H1 (cell line): ENCODE measurements around the gene MPZL3. TPM values are rescaled to one million over a fixed set of nuclear protein-coding genes. Genes with fewer than 3 reads are reported as not detected.

ENCODE experiments used
- CTCF ChIA-PET: fragments of 300-600 bp; sonication (Branson Sonifier 250); formaldehyde crosslinking; loops from one replicate; lab custom pipeline; 2021; ENCODE audit not compliant: partially characterized antibody; lab: Charles Lee
- POLR2A ChIA-PET: fragments of 300-600 bp; sonication (Branson Sonifier 250); formaldehyde crosslinking; loops from one replicate; lab custom pipeline; 2021; ENCODE audit warnings: inconsistent platforms; ENCODE audit not compliant: partially characterized antibody; lab: Charles Lee
- DNase-seq, 2 experiments: peaks; one replicate each; pipeline versions ENCODE4 v3.0.0 to v3.0.0-alpha.2; 2010 to 2022; ENCODE audit warnings: low spot score in 2 of 2, low read depth in 1 of 2, mixed read lengths in 1 of 2
- FAIRE-seq: peaks from 2 replicates; lab custom pipeline; 2011; peaks lifted over from hg19 to GRCh38; lab: Jason Lieb, UNC
- H2AFZ ChIP-seq: 2 replicates; pipeline ENCODE4 v1.8.1; 2012; ENCODE audit warnings: low read length, inconsistent platforms
- H2AK5ac ChIP-seq: 2 replicates; pipeline ENCODE4 v1.6.1; 2013; ENCODE audit warnings: low read depth, low read length
- H2BK120ac ChIP-seq: replicated peaks from 2 replicates; pipeline ENCODE3; 2013; ENCODE audit warnings: low read depth, low read length, inconsistent platforms
- H2BK12ac ChIP-seq: 2 replicates; pipeline ENCODE4 v1.6.1; 2013; ENCODE audit warnings: low read depth, low read length
- H2BK15ac ChIP-seq: 2 replicates; pipeline ENCODE4 v1.6.1; 2013; ENCODE audit warnings: low read length
- H2BK20ac ChIP-seq: 2 replicates; pipeline ENCODE4 v1.6.1; 2013; ENCODE audit warnings: low read length
- H2BK5ac ChIP-seq: 2 replicates; pipeline ENCODE4 v1.6.1; 2013; ENCODE audit warnings: low read depth, low read length
- H3K14ac ChIP-seq: 2 replicates; pipeline ENCODE4 v1.6.1; 2013; ENCODE audit warnings: inconsistent platforms; ENCODE audit not compliant: insufficient read length
- H3K18ac ChIP-seq: 2 replicates; pipeline ENCODE4 v1.6.1; 2013; ENCODE audit warnings: low read length; ENCODE audit errors: extremely low read depth
- H3K23ac ChIP-seq: 2 replicates; pipeline ENCODE4 v1.6.1; 2013; ENCODE audit warnings: inconsistent platforms; ENCODE audit not compliant: insufficient read length
- H3K23me2 ChIP-seq: 2 replicates; pipeline ENCODE4 v1.6.1; 2013; ENCODE audit warnings: low read depth, low read length
- H3K27ac ChIP-seq: 2 replicates; pipeline ENCODE4 v1.6.1; 2011; ENCODE audit warnings: low read depth, low read length, inconsistent platforms
- H3K27me3 ChIP-seq, 4 experiments: replicated peaks in 1 of 4; 1 replicate in 1 of 4; 2 replicates in 3 of 4; pipeline versions ENCODE4 v1.6.1 to v1.8.1; 2011 to 2013; ENCODE audit warnings: low read length in 3 of 4, mild to moderate bottlenecking in 3 of 4, inconsistent platforms in 2 of 4, mixed read lengths in 2 of 4, moderate library complexity in 1 of 4; ENCODE audit not compliant: control insufficient read depth in 3 of 4, insufficient read depth in 3 of 4; ENCODE audit errors: extremely low read depth in 1 of 4
- H3K36me3 ChIP-seq, 4 experiments: 2 replicates each; pipeline versions ENCODE4 v1.6.1 to v1.8.1; 2011 to 2013; ENCODE audit warnings: mild to moderate bottlenecking in 4 of 4, low read length in 3 of 4, moderate library complexity in 2 of 4, control low read depth in 1 of 4, inconsistent platforms in 1 of 4; ENCODE audit not compliant: insufficient read depth in 4 of 4, control insufficient read depth in 2 of 4
- H3K4ac ChIP-seq: replicated peaks from 2 replicates; pipeline ENCODE3; 2013; ENCODE audit warnings: low read length, low read depth, mixed read lengths, inconsistent platforms; ENCODE audit not compliant: insufficient read length
- H3K4me1 ChIP-seq, 4 experiments: replicated peaks in 1 of 4; 1 replicate in 1 of 4; 2 replicates in 3 of 4; pipeline versions ENCODE4 v1.6.1 to v1.8.1; 2011 to 2013; ENCODE audit warnings: low read length in 3 of 4, inconsistent platforms in 2 of 4, mixed read lengths in 1 of 4; ENCODE audit not compliant: insufficient read depth in 4 of 4, control insufficient read depth in 3 of 4
- H3K4me2 ChIP-seq, 2 experiments: 2 replicates each; pipeline versions ENCODE4 v1.6.1 to v1.8.1; 2011 to 2013; ENCODE audit warnings: low read depth in 2 of 2, low read length in 2 of 2, control low read depth in 1 of 2, inconsistent platforms in 1 of 2, mild to moderate bottlenecking in 1 of 2; ENCODE audit not compliant: insufficient read depth in 1 of 2
- H3K4me3 ChIP-seq, 4 experiments: fragments of 200-600, 300-600 bp in 1 of 4; sonication (generic), shearing (Covaris generic), sonication (Bioruptor Twin) in 1 of 4; 2 replicates each; pipeline versions ENCODE4 v1.5.1 to v1.8.1; 2011 to 2016; ENCODE audit warnings: low read length in 4 of 4, low read depth in 3 of 4, control low read depth in 2 of 4, inconsistent platforms in 2 of 4, mild to moderate bottlenecking in 2 of 4, mixed read lengths in 1 of 4, moderate library complexity in 1 of 4; ENCODE audit not compliant: insufficient read depth in 2 of 4; ENCODE audit errors: extremely low read depth in 1 of 4
- H3K56ac ChIP-seq: replicated peaks from 2 replicates; pipeline ENCODE3; 2013; ENCODE audit warnings: low read depth, mild to moderate bottlenecking, mixed read lengths, low read length, inconsistent platforms; ENCODE audit not compliant: insufficient read length
- H3K79me1 ChIP-seq: 2 replicates; pipeline ENCODE4 v1.6.1; 2013; ENCODE audit warnings: low read depth, low read length, control low read depth
- H3K79me2 ChIP-seq, 2 experiments: 2 replicates each; pipeline versions ENCODE4 v1.6.1 to v1.8.1; 2012 to 2013; ENCODE audit warnings: low read length in 2 of 2, mild to moderate bottlenecking in 2 of 2, inconsistent platforms in 1 of 2; ENCODE audit not compliant: insufficient read depth in 2 of 2, control insufficient read depth in 1 of 2
- H3K9ac ChIP-seq, 4 experiments: replicated peaks in 1 of 4; 1 replicate in 1 of 4; 2 replicates in 3 of 4; pipeline versions ENCODE4 v1.6.1 to v1.8.1; 2011 to 2013; ENCODE audit warnings: low read depth in 3 of 4, low read length in 3 of 4, control low read depth in 2 of 4, mild to moderate bottlenecking in 2 of 4, moderate library complexity in 2 of 4, inconsistent platforms in 1 of 4; ENCODE audit errors: extremely low read depth in 1 of 4
- H3K9me3 ChIP-seq, 2 experiments: 2 replicates each; pipeline versions ENCODE4 v1.6.1 to v1.8.1; 2012 to 2013; ENCODE audit warnings: mild to moderate bottlenecking in 2 of 2, moderate library complexity in 2 of 2, control low read depth in 1 of 2, inconsistent platforms in 1 of 2, low read depth in 1 of 2, low read length in 1 of 2, mixed read lengths in 1 of 2; ENCODE audit not compliant: insufficient read depth in 2 of 2
- H4K20me1 ChIP-seq, 2 experiments: replicated peaks in 1 of 2; 2 replicates each; pipeline versions ENCODE3 to v1.8.1; 2011 to 2013; ENCODE audit warnings: inconsistent platforms in 2 of 2, low read length in 2 of 2, mild to moderate bottlenecking in 1 of 2; ENCODE audit not compliant: insufficient read depth in 2 of 2, control insufficient read depth in 1 of 2
- H4K5ac ChIP-seq: 2 replicates; pipeline ENCODE4 v1.6.1; 2013; ENCODE audit warnings: low read length, low read depth, mixed read lengths, inconsistent platforms; ENCODE audit not compliant: insufficient read length
- H4K8ac ChIP-seq: 2 replicates; pipeline ENCODE4 v1.8.0; 2013; ENCODE audit warnings: mild to moderate bottlenecking, moderate library complexity, low read length, inconsistent platforms; ENCODE audit not compliant: insufficient read depth; ENCODE audit errors: extremely low read depth
- H4K91ac ChIP-seq: replicated peaks from 2 replicates; pipeline ENCODE3; 2013; ENCODE audit warnings: low read length, mixed read lengths, inconsistent platforms; ENCODE audit not compliant: insufficient read length
- ATF2 ChIP-seq: IDR thresholded peaks from 2 replicates; pipeline ENCODE4 v1.6.1; 2012; ENCODE audit warnings: low read length, inconsistent platforms
- E2F6 ChIP-seq: IDR thresholded peaks from 2 replicates; pipeline ENCODE4 v1.6.1; 2012; ENCODE audit warnings: inconsistent platforms
- HDAC2 ChIP-seq, 2 experiments: fragments of 300-600 bp in 1 of 2; sonication (generic) in 1 of 2; IDR thresholded peaks; 2 replicates each; pipeline ENCODE4 v1.6.1; 2011 to 2012; ENCODE audit warnings: low read depth in 2 of 2, low read length in 2 of 2, mild to moderate bottlenecking in 2 of 2, moderate library complexity in 2 of 2, borderline replicate concordance in 1 of 2, inconsistent platforms in 1 of 2
- NRF1 ChIP-seq: IDR thresholded peaks from 2 replicates; pipeline ENCODE4 v1.6.1; 2011; ENCODE audit warnings: mild to moderate bottlenecking, low read depth, low read length, improper control_type of control experiment
- POU5F1 ChIP-seq: IDR thresholded peaks from 2 replicates; pipeline ENCODE4 v1.6.1; 2011; ENCODE audit warnings: low read depth, mild to moderate bottlenecking, low read length, moderate library complexity
- SAP30 ChIP-seq: fragments of 300-600 bp; sonication (generic); IDR thresholded peaks from 2 replicates; pipeline ENCODE4 v1.7.1; 2012; ENCODE audit warnings: low read length, moderate library complexity, mild to moderate bottlenecking, inconsistent platforms; ENCODE audit not compliant: insufficient read depth, insufficient replicate concordance
- SIX5 ChIP-seq: IDR thresholded peaks from 2 replicates; pipeline ENCODE4 v1.6.1; 2011; ENCODE audit warnings: mild to moderate bottlenecking, low read depth, low read length
- SP2 ChIP-seq: IDR thresholded peaks from 2 replicates; pipeline ENCODE4 v1.6.1; 2012; ENCODE audit warnings: mild to moderate bottlenecking, low read length, inconsistent platforms
- TAF1 ChIP-seq: IDR thresholded peaks from 2 replicates; pipeline ENCODE4 v1.6.1; 2011; ENCODE audit warnings: mild to moderate bottlenecking, low read depth, low read length
- YY1 ChIP-seq: IDR thresholded peaks from 2 replicates; pipeline ENCODE4 v1.6.1; 2011; ENCODE audit warnings: low read depth, mild to moderate bottlenecking, low read length
- WGBS, 2 experiments: shearing (Covaris generic) in 1 of 2; methylation state at CpG; one replicate each; pipeline versions ENCODE4 v1.1.6 to v1.1.7; 2013 to 2015; ENCODE audit warnings: low lambda C conversion rate in 2 of 2, mixed read lengths in 2 of 2, inconsistent platforms in 1 of 2, low coverage in 1 of 2, missing lambda C conversion rate in 1 of 2; ENCODE audit not compliant: insufficient replicate concordance in 2 of 2, insufficient coverage in 1 of 2, insufficient read length in 1 of 2; ENCODE audit errors: extremely low coverage in 1 of 2, missing lambda C conversion rate in 1 of 2; 5-methylcytosine and 5-hydroxymethylcytosine counted together
- polyA plus RNA-seq, 7 experiments: library from polyadenylated mRNA; depleted of rRNA in 3 of 7; stranded (reverse) in 5 of 7; unstranded in 2 of 7; fragments of >200 nt in 5 of 7; fragments of 200-250 nt in 2 of 7; gene quantifications; 1 replicate in 5 of 7; 2 replicates in 1 of 7; 4 replicates in 1 of 7; pipeline versions ENCODE4 v1.2.1 to v1.2.3, GENCODE V29; 2011 to 2013; ENCODE audit warnings: missing spikeins in 2 of 7, mixed read lengths in 2 of 7
- total RNA-seq: library from RNA; stranded (reverse); fragmentation: NEBNext Ultra II Directional; extraction: Animal tissue kit (Norgen Biotek cat#: 25700); gene quantifications from 2 replicates; pipeline ENCODE4 v1.2.1, GENCODE V29; 2021

MPZL3 gene
- total and polyA plus RNA-seq, 2 of the 8 experiments (the other 6 are each of a cell fraction or from before 2014, with no cell fraction given) = 1.1 to 3.9 TPM

GRCh38 chr11:118243993-118244762, 8.0 kb downstream of the MPZL3 start:
- Histone ChIP-seq H4K91ac (no peak overlapping the region), H3K4me3 (no peak overlapping the region), H3K4me2 (no peak overlapping the region), H3K18ac (no peak overlapping the region), H3K4ac (no peak overlapping the region), H2AFZ (no peak overlapping the region), H3K36me3 (no peaks in the 10 kb centered on the region), H2AK5ac (no peak overlapping the region), H3K56ac (no peak overlapping the region), H3K79me2 (no peaks in the 10 kb centered on the region), H3K9me3 (no peaks in the 10 kb centered on the region), H3K27me3 (peaks cover 0 to 8% (median 0%) of the 10 kb centered on the region in 4 experiments; a peak in 3 of 7 replicates), H3K9ac (no peak overlapping the region), H3K27ac (no peak overlapping the region), H2BK20ac (no peak overlapping the region), H3K4me1 (no peaks in the 10 kb centered on the region; a peak in 1 of 7 replicates), H4K20me1 (no peaks in the 10 kb centered on the region), H3K23me2 (no peaks in the 10 kb centered on the region; the same call in 1 of the 2 replicates), H2BK120ac (no peak overlapping the region), H4K5ac (no peak overlapping the region), H2BK15ac (no peak overlapping the region), H2BK12ac (no peak overlapping the region), H2BK5ac (no peak overlapping the region), H3K14ac (no peak overlapping the region), H3K23ac (no peak overlapping the region), H3K79me1 (no peaks in the 10 kb centered on the region), H4K8ac (no peak overlapping the region)
- POLR2A ChIA-PET = no interaction called here
- DNase-seq (no peak), FAIRE-seq (no peak)
- CTCF ChIA-PET = no interaction called here
- WGBS, 2 experiments = 93% methylated on average over 3 of the region's 3 CpGs; no CpG with 5 or more reads in 1 of the 2 experiments
- TF ChIP-seq POU5F1 (no peak), SP2 (no peak), TAF1 (no peak), SIX5 (no peak), SAP30 (no peak), HDAC2 (IDR thresholded peaks at IDR 0.05; ENCODE audit: borderline replicate concordance in 1 of 2, low read depth in 2 of 2, low read length in 2 of 2) (no peak), ATF2 (no peak), E2F6 (no peak), NRF1 (no peak), YY1 (no peak)
